A673 (cell line): ENCODE measurements around the gene RGS21.

ENCODE experiments used
- CTCF ChIP-seq: fragments of 300-800, 200-600 bp; sonication (generic); conservative IDR thresholded peaks from 2 replicates; pipeline ENCODE4 v1.5.1; 2017; ENCODE audit warnings: low read depth, mild to moderate bottlenecking, antibody characterized with exemption, low read length, moderate library complexity, mixed read lengths
- EZH2 ChIP-seq: fragments of 200-600 bp; sonication (generic); IDR thresholded peaks from 2 replicates; pipeline ENCODE4 v1.6.1; 2017; ENCODE audit warnings: borderline replicate concordance, low read depth, mild to moderate bottlenecking, mixed read lengths, antibody characterized with exemption, low read length; ENCODE audit not compliant: poor library complexity, severe bottlenecking

GRCh38 chr1:192402571-192402970, 85.8 kb downstream of the RGS21 start:
- TF ChIP-seq CTCF: no peak
- no peak for TF ChIP-seq EZH2
